Aorta (tissue), 5 donors: ENCODE results near the gene CYP4F12. TPM values are rescaled to one million over a fixed set of nuclear protein-coding genes. Genes with fewer than 3 reads are reported as not detected.

Experiments
- ATAC-seq: fragments of 200-7000 bp; cut with Tn5 transposase; one replicate; pipeline ENCODE4 v1.9.1; 2022; ENCODE audit warnings: moderate library complexity; ENCODE audit not compliant: low FRiP score
- DNase-seq, 2 donors: peaks; one replicate each; pipeline ENCODE4 v3.0.0-alpha.2; 2020
- H3K27ac ChIP-seq, 2 donors: one replicate each; pipeline ENCODE4 v1.5.1; 2013; ENCODE audit warnings: low read length in 2 of 2, mild to moderate bottlenecking in 2 of 2, moderate library complexity in 2 of 2, control low read depth in 1 of 2, inconsistent platforms in 1 of 2, low read depth in 1 of 2
- H3K27me3 ChIP-seq, 2 donors: one replicate each; pipeline ENCODE4 v1.6.1; 2013; ENCODE audit warnings: control low read depth in 1 of 2, low read length in 1 of 2, mild to moderate bottlenecking in 1 of 2, moderate library complexity in 1 of 2; ENCODE audit not compliant: insufficient read depth in 2 of 2, control insufficient read depth in 1 of 2
- H3K36me3 ChIP-seq, 2 donors: one replicate each; pipeline ENCODE4 v1.6.1; 2013; ENCODE audit warnings: control low read depth in 1 of 2, low read length in 1 of 2, mild to moderate bottlenecking in 1 of 2; ENCODE audit not compliant: insufficient read depth in 2 of 2, control insufficient read depth in 1 of 2
- H3K4me1 ChIP-seq, 2 donors: one replicate each; pipeline ENCODE4 v1.6.1; 2013; ENCODE audit warnings: low read length in 2 of 2, control low read depth in 1 of 2, mild to moderate bottlenecking in 1 of 2, moderate library complexity in 1 of 2; ENCODE audit not compliant: insufficient read depth in 2 of 2, control insufficient read depth in 1 of 2
- H3K4me3 ChIP-seq, 2 donors: one replicate each; pipeline ENCODE4 v1.5.1; 2013; ENCODE audit warnings: low read length in 2 of 2, control low read depth in 1 of 2, mild to moderate bottlenecking in 1 of 2
- H3K9me3 ChIP-seq: one replicate; pipeline ENCODE4 v1.6.1; 2013; ENCODE audit warnings: mild to moderate bottlenecking, low read length; ENCODE audit not compliant: control insufficient read depth
- WGBS, 2 donors: extraction: QIAGEN DNeasy Blood & Tissue Kit; methylation state at CpG; one replicate each; pipeline ENCODE4 v1.1.7; 2013; 5-methylcytosine and 5-hydroxymethylcytosine counted together
- intact Hi-C, 2 donors: fragments of 100-400 bp; cut with DNase I; formaldehyde crosslinking; loops; one replicate each; pipeline versions ENCODE4 v1.14.2 to v1.15.0; 2022
- polyA plus RNA-seq, 2 donors: library from polyadenylated mRNA; stranded (reverse); fragments of 200-250 nt; gene quantifications; one replicate each; pipeline ENCODE4 v1.2.3, GENCODE V29; 2013
- total RNA-seq, 2 donors: library from RNA; stranded (reverse); fragmentation: NEBNext Ultra II Directional; extraction: Animal tissue kit (Norgen Biotek cat#: 25700); gene quantifications; one replicate each; pipeline ENCODE4 v1.2.1, GENCODE V29; 2021
- donor health status: healthy with polysubstance abuse.
- donor health status: Bipolar disorder and iron deficiency.
- donor health status: DM: no; HTN: no; CAD: no.
- donor health status: DM: no; HTN: no; CAD: no.
- donor health status: DM: yes; HTN: yes; CAD: no.

The CYP4F12 gene
- total and polyA plus RNA-seq, 4 donors, result 0.43 to 14.1 (median 5.1) TPM

- Histone ChIP-seq H3K9me3 (peaks cover 2% of the 10 kb centered on the region), H3K4me1 (no peaks in the 10 kb centered on the region), H3K27me3 (no peaks in the 10 kb centered on the region), H3K36me3 (no peaks in the 10 kb centered on the region), H3K27ac (no peak overlapping the region), H3K4me3 (no peak overlapping the region)
- 66 to 79% methylated on average over 2 of the region's 2 CpGs for WGBS, 2 donors
- ATAC-seq (no peak), DNase-seq (no peak)
- intact Hi-C loops, result loop anchor here in 1 of 2 donors (10.0 kb wide), 1 partner anchor 230 kb away; no protein-coding TSS in a partner anchor
Observed at GRCh38 chr19:15635016-15635805, 37.7 kb upstream of the CYP4F12 start.

- Histone ChIP-seq H3K27me3 (no peaks in the 10 kb centered on the region), H3K4me3 (no peak overlapping the region), H3K4me1 (no peaks in the 10 kb centered on the region), H3K9me3 (peaks cover 2% of the 10 kb centered on the region), H3K36me3 (no peaks in the 10 kb centered on the region), H3K27ac (no peak overlapping the region)
- intact Hi-C loops, result loop anchor here in 1 of 2 donors (10.0 kb wide), 1 partner anchor 229 kb away; no protein-coding TSS in a partner anchor
- ATAC-seq (no peak), DNase-seq (no peak)
- WGBS, 2 donors, result 72 to 82% methylated on average over 2 of the region's 2 CpGs
Observed at GRCh38 chr19:15636026-15636425, 36.9 kb upstream of the CYP4F12 start.

GRCh38 chr19:15639596-15639995, 33.3 kb upstream of the CYP4F12 start:
- Histone ChIP-seq H3K4me3 (no peak overlapping the region), H3K27ac (no peak overlapping the region), H3K36me3 (no peaks in the 10 kb centered on the region), H3K27me3 (no peaks in the 10 kb centered on the region), H3K4me1 (no peaks in the 10 kb centered on the region), H3K9me3 (peaks cover 3% of the 10 kb centered on the region)
- intact Hi-C loops, result loop anchor here in 1 of 2 donors (10.0 kb wide), 1 partner anchor 225 kb away; no protein-coding TSS in a partner anchor
- ATAC-seq, result no peak
- no peak for DNase-seq

- Histone ChIP-seq H3K4me1 (no peaks in the 10 kb centered on the region), H3K27ac (no peak within 1 kb of the TSS), H3K9me3 (peaks cover 4% of the 10 kb centered on the region), H3K27me3 (no peaks in the 10 kb centered on the region), H3K4me3 (no peak within 1 kb of the TSS), H3K36me3 (no peaks in the 10 kb centered on the region)
- 55 to 58% methylated on average over 6 of the region's 6 CpGs for WGBS, 2 donors
- intact Hi-C loops, result no loop called here
- DNase-seq (peak in 1 of 2 donors; percentile 77), ATAC-seq (peak; percentile 70)
Observed at GRCh38 chr19:15640294-15640903, 32.5 kb upstream of the CYP4F12 start, which contains the start of gene CYP4F3. CYP4F3 (plus strand) TSS chr19:15640897; CDS start chr19:15641416, 519 bp downstream.

DNA sequence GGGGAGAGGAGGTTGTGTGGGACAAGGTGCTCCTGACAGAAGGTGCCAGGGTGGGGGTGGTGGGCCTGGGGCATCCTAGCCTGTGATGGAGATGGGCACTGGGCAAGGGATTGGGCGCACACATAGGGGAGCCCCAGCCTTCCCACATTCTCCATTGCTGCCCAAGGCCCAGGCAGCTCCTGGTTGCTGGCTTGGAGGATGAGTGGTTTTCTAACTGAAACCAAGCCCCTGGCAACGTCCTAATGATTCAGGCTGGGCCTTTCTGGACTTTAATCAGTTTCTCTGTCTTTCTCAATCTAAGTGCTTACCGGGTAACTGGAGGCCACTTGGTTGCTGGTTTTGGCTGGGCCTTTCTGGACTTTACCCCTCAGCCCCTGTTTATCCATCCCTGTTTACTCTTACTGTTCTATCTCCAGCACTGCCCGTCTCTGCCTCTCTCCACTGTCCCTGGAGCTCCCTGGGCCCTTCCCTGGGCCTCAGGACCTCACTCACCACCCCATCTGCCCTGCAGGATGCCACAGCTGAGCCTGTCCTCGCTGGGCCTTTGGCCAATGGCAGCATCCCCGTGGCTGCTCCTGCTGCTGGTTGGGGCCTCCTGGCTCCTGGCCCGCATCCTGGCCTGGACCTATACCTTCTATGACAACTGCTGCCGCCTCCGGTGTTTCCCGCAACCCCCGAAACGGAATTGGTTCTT, 31.8 kb upstream of the CYP4F12 start:
- intact Hi-C loops, result no loop called here
- H3K4me1 ChIP-seq, result no peaks in the 10 kb centered on the region
- ATAC-seq, result peak; percentile 53
- peaks cover 0 to 2% of the 10 kb centered on the region in 2 donors for H3K27me3 ChIP-seq
- no peaks in the 10 kb centered on the region for H3K36me3 ChIP-seq
- H3K9me3 ChIP-seq, result peaks cover 4% of the 10 kb centered on the region
- H3K4me3 ChIP-seq, result no peak overlapping the region
- 69 to 76% methylated on average over 12 of the region's 12 CpGs for WGBS, 2 donors
- DNase-seq, result no peak
- no peak overlapping the region for H3K27ac ChIP-seq

- Histone ChIP-seq H3K4me3 (no peak overlapping the region), H3K9me3 (peaks cover 3% of the 10 kb centered on the region), H3K27me3 (peaks cover 0 to 2% of the 10 kb centered on the region in 2 donors), H3K27ac (no peak overlapping the region), H3K4me1 (no peaks in the 10 kb centered on the region), H3K36me3 (no peaks in the 10 kb centered on the region)
- 76 to 77% methylated on average over 5 of the region's 5 CpGs for WGBS, 2 donors
- intact Hi-C loops, result no loop called here
- ATAC-seq (peak; percentile 62), DNase-seq (no peak)
Observed at GRCh38 chr19:15641901-15642491, 30.9 kb upstream of the CYP4F12 start.

GRCh38 chr19:15642807-15643206, 30.1 kb upstream of the CYP4F12 start:
- ATAC-seq, result no peak
- intact Hi-C loops, result no loop called here
- no peak overlapping the region for H3K4me3 ChIP-seq
- DNase-seq, result no peak
- no peaks in the 10 kb centered on the region for H3K36me3 ChIP-seq
- no peak overlapping the region for H3K27ac ChIP-seq
- peaks cover 3% of the 10 kb centered on the region for H3K9me3 ChIP-seq
- peaks cover 0 to 2% of the 10 kb centered on the region in 2 donors for H3K27me3 ChIP-seq
- no peaks in the 10 kb centered on the region for H3K4me1 ChIP-seq

DNA sequence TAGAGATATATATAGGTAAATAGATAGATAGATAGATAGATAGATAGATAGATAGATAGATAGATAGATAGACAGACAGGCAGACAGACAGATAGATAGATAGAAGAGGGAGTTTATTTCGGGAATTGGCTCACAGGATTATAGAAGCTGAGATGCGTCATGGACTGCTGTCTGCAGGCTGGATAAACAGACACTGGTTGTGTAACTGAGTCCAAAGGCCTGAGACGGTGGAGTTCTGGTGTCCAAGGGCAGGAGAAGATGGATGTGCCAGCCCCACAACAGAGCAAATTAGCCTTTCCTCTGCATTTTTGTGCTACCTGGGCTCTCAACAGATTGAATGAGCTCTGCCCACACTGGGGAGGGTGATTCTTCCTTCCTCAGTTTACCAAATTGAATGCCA, 29.5 kb upstream of the CYP4F12 start:
- intact Hi-C loops, result no loop called here
- H3K36me3 ChIP-seq, result no peaks in the 10 kb centered on the region
- DNase-seq (no peak), ATAC-seq (no peak)
- H3K4me1 ChIP-seq, result no peaks in the 10 kb centered on the region
- peaks cover 3% of the 10 kb centered on the region for H3K9me3 ChIP-seq
- no peak overlapping the region for H3K4me3 ChIP-seq
- no peak overlapping the region for H3K27ac ChIP-seq
- H3K27me3 ChIP-seq, result peaks cover 0 to 2% of the 10 kb centered on the region in 2 donors
- 72 to 78% methylated on average over 3 of the region's 3 CpGs for WGBS, 2 donors
